ENCODE data around the gene ITGA5. TPM values are rescaled to one million over a fixed set of nuclear protein-coding genes. Genes with fewer than 3 reads are reported as not detected.
"Not testable (repeated sequence)": the region's sequence is repeated elsewhere in the genome, so short reads cannot be mapped to it uniquely, and the experiment has no call there.

Gene ITGA5
- total RNA-seq, 1 donor from 2014 or later, result 5.1 TPM

GRCh38 chr12:54371328-54372112, 47.5 kb downstream of the ITGA5 start:
- DNase-seq, result no peak

GRCh38 chr12:54370171-54370730, 48.8 kb downstream of the ITGA5 start:
- peak; percentile 69 for DNase-seq

GRCh38 chr12:54369597-54370131, 49.4 kb downstream of the ITGA5 start:
- DNase-seq, result no peak

- peak; percentile 66 for DNase-seq
Observed at GRCh38 chr12:54368709-54369596, 50.1 kb downstream of the ITGA5 start.

- no peak for DNase-seq
Observed at GRCh38 chr12:54368025-54368708, 50.9 kb downstream of the ITGA5 start.

GRCh38 chr12:54364413-54364812, 54.7 kb downstream of the ITGA5 start, which contains the start of gene GPR84:
GPR84 (minus strand) TSS chr12:54364486; CDS start chr12:54363851, 635 bp downstream.
- DNase-seq, result no peak

- DNase-seq, result no peak
Observed at GRCh38 chr12:54363618-54364017, 55.4 kb downstream of the ITGA5 start.

GRCh38 chr12:54363047-54363446, 56.0 kb downstream of the ITGA5 start:
- DNase-seq, result no peak

- DNase-seq, result peak; percentile 48
Observed at GRCh38 chr12:54360717-54361456, 58.2 kb downstream of the ITGA5 start.

- no peak for DNase-seq
Observed at GRCh38 chr12:54359762-54360351, 59.2 kb downstream of the ITGA5 start.

GRCh38 chr12:54358945-54359761, 59.9 kb downstream of the ITGA5 start:
- DNase-seq, result peak; percentile 98

- peak; percentile 30 for DNase-seq
Observed at GRCh38 chr12:54358191-54358944, 60.7 kb downstream of the ITGA5 start.

GRCh38 chr12:54357506-54358190, 61.4 kb downstream of the ITGA5 start:
- no peak for DNase-seq

GRCh38 chr12:54356951-54357356, 62.1 kb downstream of the ITGA5 start:
- no peak for DNase-seq

GRCh38 chr12:54356228-54356627, 62.8 kb downstream of the ITGA5 start:
- DNase-seq, result no peak

- DNase-seq, result no peak
Observed at GRCh38 chr12:54355104-54355815, 63.8 kb downstream of the ITGA5 start.

- not testable (repeated sequence) for DNase-seq
Observed at GRCh38 chr12:54354271-54354670, 64.8 kb downstream of the ITGA5 start.
